PC-9 (cell line): Measurements from ENCODE around the gene GMDS. TPM values are rescaled to one million over a fixed set of nuclear protein-coding genes. Genes with fewer than 3 reads are reported as not detected.

Experiments used
- BruUV-seq: library from RNA; stranded (reverse); fragments of 400-500 nt; replicated peaks from 2 replicates; lab custom pipeline; 2021; lab: Mats Ljungman, UMichigan
- CTCF ChIA-PET: fragments of 300-600 bp; sonication (Branson Sonifier 250); formaldehyde crosslinking; loops from one replicate; lab custom pipeline; 2022; ENCODE audit warnings: antibody characterized with exemption; lab: Charles Lee
- POLR2A ChIA-PET: fragments of 300-600 bp; sonication (Branson Sonifier 250); formaldehyde crosslinking; loops from one replicate; lab custom pipeline; 2022; ENCODE audit warnings: antibody characterized with exemption; ENCODE audit not compliant: unreplicated experiment; lab: Charles Lee
- DNase-seq, 2 experiments: peaks; one replicate each; pipeline versions ENCODE4 v3.0.0 to v3.0.0-alpha.2; 2015 to 2022; ENCODE audit warnings: mixed read lengths in 1 of 2
- H2AFZ ChIP-seq: fragments of 200-600 bp; sonication (generic); 2 replicates; pipeline ENCODE4 v1.8.1; 2017; ENCODE audit warnings: antibody characterized with exemption
- H3F3A ChIP-seq: fragments of 200-600 bp; sonication (generic); 2 replicates; pipeline ENCODE4 v1.8.1; 2017; ENCODE audit warnings: antibody characterized with exemption, mild to moderate bottlenecking, low read depth; ENCODE audit not compliant: insufficient read depth
- H3K27ac ChIP-seq: fragments of 200-600 bp; sonication (generic); 2 replicates; pipeline ENCODE4 v1.6.1; 2016; ENCODE audit warnings: mixed run types
- H3K27me3 ChIP-seq: fragments of 200-600 bp; sonication (generic); 2 replicates; pipeline ENCODE4 v1.6.1; 2016; ENCODE audit warnings: low read depth, mixed run types; ENCODE audit not compliant: insufficient read depth
- H3K36me3 ChIP-seq: fragments of 200-600 bp; sonication (generic); 2 replicates; pipeline ENCODE4 v1.6.1; 2016; ENCODE audit warnings: low read depth, mixed run types
- H3K4me1 ChIP-seq: fragments of 200-600 bp; sonication (generic); replicated peaks from 2 replicates; pipeline ENCODE4 v1.6.1; 2016; ENCODE audit warnings: mixed run types; ENCODE audit not compliant: insufficient read depth
- H3K4me2 ChIP-seq: fragments of 200-600 bp; sonication (generic); 2 replicates; pipeline ENCODE4 v1.6.1; 2017; ENCODE audit warnings: mixed run types
- H3K4me3 ChIP-seq: fragments of 200-600 bp; sonication (generic); 2 replicates; pipeline ENCODE4 v1.6.1; 2016; ENCODE audit warnings: mixed run types
- H3K79me2 ChIP-seq: fragments of 200-600 bp; sonication (generic); 2 replicates; pipeline ENCODE4 v1.6.1; 2017; ENCODE audit warnings: low read depth, mixed run types
- H3K9me2 ChIP-seq: fragments of 200-600 bp; sonication (generic); 2 replicates; pipeline ENCODE4 v1.8.1; 2017; ENCODE audit warnings: mild to moderate bottlenecking; ENCODE audit not compliant: insufficient read depth
- H3K9me3 ChIP-seq: fragments of 200-600 bp; sonication (generic); 2 replicates; pipeline ENCODE4 v1.8.1; 2016; ENCODE audit warnings: low read depth; ENCODE audit not compliant: insufficient read depth
- H4K20me1 ChIP-seq: fragments of 200-600 bp; sonication (generic); 2 replicates; pipeline ENCODE4 v1.8.1; 2017; ENCODE audit not compliant: insufficient read depth
- EZH2 ChIP-seq: fragments of 200-600 bp; sonication (generic); IDR thresholded peaks from 2 replicates; pipeline ENCODE4 v1.8.0; 2017; ENCODE audit warnings: antibody characterized with exemption, low read depth
- intact Hi-C: fragments of 100-400 bp; cut with micrococcal nuclease; formaldehyde crosslinking; loops from one replicate; pipeline ENCODE4 v1.10.0; 2022; ENCODE audit not compliant: unreplicated experiment
- total RNA-seq: library from RNA; stranded (reverse); gene quantifications from 2 replicates; pipeline ENCODE4 v1.2.3, GENCODE V29; 2021
- TF ChIP-seq, protein P1 (sequence below): fragments of 200-600 bp; sonication (generic); conservative IDR thresholded peaks from 2 replicates; pipeline ENCODE4 v1.6.1; 2017; ENCODE audit warnings: mixed run types, antibody characterized with exemption, mild to moderate bottlenecking, moderate library complexity

Gene GMDS
- total RNA-seq, 1 experiment from 2014 or later = 30.1 TPM

DNA sequence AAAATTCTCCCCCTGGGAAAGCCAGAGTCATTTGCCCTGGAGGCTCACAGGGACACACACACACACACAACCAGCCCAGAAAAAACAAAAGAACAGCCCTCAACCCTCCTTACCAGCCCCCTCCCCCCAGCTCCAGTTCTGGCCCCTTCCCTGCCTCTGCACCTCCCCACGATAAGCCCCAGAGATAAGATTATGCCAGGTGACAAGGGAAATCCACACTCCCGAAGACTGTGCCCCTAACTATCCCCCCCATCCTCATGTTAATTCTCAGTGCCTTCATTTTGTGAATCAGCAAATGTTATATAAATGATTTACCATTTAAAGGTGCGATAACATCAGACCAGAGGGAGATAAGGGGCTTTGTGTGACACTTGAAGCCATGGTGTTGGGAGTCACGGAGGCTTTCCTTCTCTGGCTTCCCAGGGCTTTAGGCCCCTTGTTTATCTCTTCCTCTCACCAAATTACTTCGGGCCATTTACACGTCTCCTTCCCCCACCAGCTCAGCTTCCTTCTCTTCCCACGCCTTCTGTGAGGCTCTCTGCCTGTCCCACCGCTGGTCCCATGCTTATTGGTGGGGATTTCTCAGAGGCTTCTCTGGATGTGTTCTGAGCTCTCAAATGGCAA, 648.2 kb downstream of the GMDS start:
- Histone ChIP-seq H3K27me3 (no peaks in the 10 kb centered on the region), H3K4me3 (no peak overlapping the region), H3F3A (no peaks in the 10 kb centered on the region), H3K36me3 (no peaks in the 10 kb centered on the region), H3K27ac (no peak overlapping the region), H2AFZ (no peak overlapping the region), H3K9me3 (no peaks in the 10 kb centered on the region), H3K79me2 (no peaks in the 10 kb centered on the region), H3K9me2 (no peaks in the 10 kb centered on the region), H3K4me2 (no peak overlapping the region), H4K20me1 (no peaks in the 10 kb centered on the region), H3K4me1 (no peaks in the 10 kb centered on the region)
- no peak for DNase-seq
- ChIA-PET CTCF (interaction anchor here (0.6 to 1.0 kb wide), 3 partner anchors 14 to 1192 kb away, joined by 3 to 4 read pairs (median 3); no protein-coding TSS in a partner anchor), POLR2A (interaction anchor here (0.6 kb wide), 1 partner anchor 835 kb away, joined by 4 read pairs; no protein-coding TSS in a partner anchor)
- BruUV-seq = no TSS peak
- no peak for TF ChIP-seq EZH2
- TF ChIP-seq, protein P1, sequence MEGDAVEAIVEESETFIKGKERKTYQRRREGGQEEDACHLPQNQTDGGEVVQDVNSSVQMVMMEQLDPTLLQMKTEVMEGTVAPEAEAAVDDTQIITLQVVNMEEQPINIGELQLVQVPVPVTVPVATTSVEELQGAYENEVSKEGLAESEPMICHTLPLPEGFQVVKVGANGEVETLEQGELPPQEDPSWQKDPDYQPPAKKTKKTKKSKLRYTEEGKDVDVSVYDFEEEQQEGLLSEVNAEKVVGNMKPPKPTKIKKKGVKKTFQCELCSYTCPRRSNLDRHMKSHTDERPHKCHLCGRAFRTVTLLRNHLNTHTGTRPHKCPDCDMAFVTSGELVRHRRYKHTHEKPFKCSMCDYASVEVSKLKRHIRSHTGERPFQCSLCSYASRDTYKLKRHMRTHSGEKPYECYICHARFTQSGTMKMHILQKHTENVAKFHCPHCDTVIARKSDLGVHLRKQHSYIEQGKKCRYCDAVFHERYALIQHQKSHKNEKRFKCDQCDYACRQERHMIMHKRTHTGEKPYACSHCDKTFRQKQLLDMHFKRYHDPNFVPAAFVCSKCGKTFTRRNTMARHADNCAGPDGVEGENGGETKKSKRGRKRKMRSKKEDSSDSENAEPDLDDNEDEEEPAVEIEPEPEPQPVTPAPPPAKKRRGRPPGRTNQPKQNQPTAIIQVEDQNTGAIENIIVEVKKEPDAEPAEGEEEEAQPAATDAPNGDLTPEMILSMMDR = no peak
- intact Hi-C loops = loop anchor here (2.0 to 10.0 kb wide), 6 partner anchors 508 to 1168 kb away; partner anchors contain the start of gene WRNIP1

DNA sequence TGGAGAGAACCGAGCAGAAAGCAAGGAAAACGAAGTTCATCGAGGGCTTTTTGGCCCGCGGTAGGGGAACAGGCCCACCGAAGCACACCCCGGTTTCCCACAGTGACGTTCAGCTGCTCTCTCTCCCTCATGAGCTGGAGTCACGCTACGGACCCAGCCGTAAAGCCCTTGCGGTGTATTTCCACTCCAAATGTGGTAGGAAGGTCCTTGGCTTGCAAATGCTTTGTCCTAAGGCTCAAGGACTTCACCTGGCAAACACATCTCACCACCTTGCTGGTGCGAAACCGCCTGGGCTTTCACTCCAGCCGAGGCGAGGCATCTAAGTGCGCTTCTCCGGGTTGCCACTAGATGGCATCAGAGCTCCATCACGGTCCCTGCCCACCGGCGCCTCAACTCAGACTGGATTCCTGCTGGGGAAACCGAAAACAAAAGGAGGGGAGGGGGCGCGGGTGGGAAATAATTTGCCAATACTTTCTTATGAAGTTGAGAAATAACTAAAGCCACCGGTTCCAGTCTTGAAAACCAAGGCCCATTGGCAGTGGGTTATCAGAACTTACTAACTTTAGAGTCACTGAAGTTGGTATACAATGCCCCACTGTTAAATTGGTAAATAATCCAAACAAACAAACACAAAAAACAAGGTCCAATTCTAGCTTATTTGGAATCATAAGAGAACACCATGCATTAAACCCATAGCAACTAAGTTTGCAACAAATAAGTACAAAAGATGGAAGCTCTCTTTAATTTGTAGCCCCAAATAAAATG, 649.1 kb downstream of the GMDS start:
- POLR2A ChIA-PET = interaction anchor here (0.6 kb wide), 1 partner anchor 1385 kb away, joined by 4 read pairs; no protein-coding TSS in a partner anchor

More for the DNA sequence above, 649.1 kb downstream of the GMDS start:
- no peak for TF ChIP-seq EZH2
- TF ChIP-seq, protein P1 = peak; percentile 88
- no peaks in the 10 kb centered on the region for H3K4me1 ChIP-seq
- CTCF ChIA-PET = interaction anchor here (0.6 to 1.0 kb wide), 2 partner anchors 612 to 755 kb away, joined by 4 read pairs; no protein-coding TSS in a partner anchor
- no peak overlapping the region for H2AFZ ChIP-seq
- no peaks in the 10 kb centered on the region for H3K79me2 ChIP-seq
- intact Hi-C loops = loop anchor here (1.0 to 10.0 kb wide), 7 partner anchors 509 to 1169 kb away; partner anchors contain the start of gene WRNIP1
- no peaks in the 10 kb centered on the region for H3K36me3 ChIP-seq
- H3K27ac ChIP-seq = no peak overlapping the region
- H3K4me2 ChIP-seq = peak overlapping the region; percentile 62
- peak; percentile 43 to 61 for DNase-seq
- H3K9me3 ChIP-seq = no peaks in the 10 kb centered on the region
- no peaks in the 10 kb centered on the region for H4K20me1 ChIP-seq
- no peaks in the 10 kb centered on the region for H3K9me2 ChIP-seq
- H3F3A ChIP-seq = no peaks in the 10 kb centered on the region
- H3K27me3 ChIP-seq = no peaks in the 10 kb centered on the region
- BruUV-seq = no TSS peak
- H3K4me3 ChIP-seq = no peak overlapping the region
